Measurements from ENCODE around the gene YWHAQ. TPM values are rescaled to one million over a fixed set of nuclear protein-coding genes. Genes with fewer than 3 reads are reported as not detected.
"Not testable (repeated sequence)": the region's sequence is repeated elsewhere in the genome, so short reads cannot be mapped to it uniquely, and the experiment has no call there.

Gene YWHAQ
- total RNA-seq, 3 donors from 2014 or later: 176 to 226 (median 186) TPM

- no peak for DNase-seq (ENCODE audit: low spot score in 2 of 2)
- Histone ChIP-seq H3K9me3 (peaks cover 16 to 19% of the 10 kb centered on the region in 2 donors), H3K27me3 (no peaks in the 10 kb centered on the region), H3K4me3 (no peak overlapping the region), H3K36me3 (no peaks in the 10 kb centered on the region), H3K27ac (no peak overlapping the region), H3K4me1 (no peaks in the 10 kb centered on the region)
- no peak for TF ChIP-seq POLR2A (IDR thresholded peaks at IDR 0.05)
- no peak for TF ChIP-seq POLR2AphosphoS5 (IDR thresholded peaks at IDR 0.05)
- TF ChIP-seq CTCF (IDR thresholded peaks at IDR 0.05): no peak
- intact Hi-C loops (cut with DNase I; ENCODE audit: low total_unique reads): no loop called here
These were observed 28.4 kb downstream of the YWHAQ start for GRCh38 chr2:9602412-9602811.

GRCh38 chr2:9601397-9601796 is 29.4 kb downstream of the YWHAQ start:
- intact Hi-C loops (cut with DNase I; ENCODE audit: low total_unique reads): no loop called here

GRCh38 chr2:9599430-9599829 is 31.4 kb downstream of the YWHAQ start:
- Histone ChIP-seq H3K27me3 (no peaks in the 10 kb centered on the region), H3K27ac (no peak overlapping the region), H3K9me3 (peaks cover 16 to 19% of the 10 kb centered on the region in 2 donors), H3K4me1 (peaks cover 0 to 2% of the 10 kb centered on the region in 2 donors), H3K36me3 (no peaks in the 10 kb centered on the region), H3K4me3 (no peak overlapping the region)
- no peak for DNase-seq (ENCODE audit: low spot score in 2 of 2)
- intact Hi-C loops (cut with DNase I; ENCODE audit: low total_unique reads): no loop called here
- no peak for TF ChIP-seq POLR2A (IDR thresholded peaks at IDR 0.05)
- TF ChIP-seq CTCF (IDR thresholded peaks at IDR 0.05): no peak
- no peak for TF ChIP-seq POLR2AphosphoS5 (IDR thresholded peaks at IDR 0.05)

More at GRCh38 chr2:9601397-9601796, 29.4 kb downstream of the YWHAQ start:
- H3K27ac ChIP-seq: no peak overlapping the region
- H3K36me3 ChIP-seq: no peaks in the 10 kb centered on the region
- no peak overlapping the region for H3K4me3 ChIP-seq
- H3K27me3 ChIP-seq: no peaks in the 10 kb centered on the region
- peaks cover 16 to 19% of the 10 kb centered on the region in 2 donors for H3K9me3 ChIP-seq
- no peaks in the 10 kb centered on the region for H3K4me1 ChIP-seq
- no peak for DNase-seq (ENCODE audit: low spot score in 2 of 2)
- no peak for TF ChIP-seq POLR2A (IDR thresholded peaks at IDR 0.05)
- no peak for TF ChIP-seq POLR2AphosphoS5 (IDR thresholded peaks at IDR 0.05)
- TF ChIP-seq CTCF (IDR thresholded peaks at IDR 0.05): no peak

- peaks cover 0 to 6% of the 10 kb centered on the region in 2 donors for H3K4me1 ChIP-seq
- DNase-seq (ENCODE audit: low spot score in 2 of 2): no peak
- no peaks in the 10 kb centered on the region for H3K36me3 ChIP-seq
- no peak overlapping the region for H3K27ac ChIP-seq
- TF ChIP-seq POLR2A (IDR thresholded peaks at IDR 0.05) (no peak), CTCF (IDR thresholded peaks at IDR 0.05) (no peak), POLR2AphosphoS5 (IDR thresholded peaks at IDR 0.05) (no peak)
- no peaks in the 10 kb centered on the region for H3K27me3 ChIP-seq
- H3K9me3 ChIP-seq: peaks cover 16 to 19% of the 10 kb centered on the region in 2 donors
- no peak overlapping the region for H3K4me3 ChIP-seq
- intact Hi-C loops (cut with DNase I; ENCODE audit: low total_unique reads): no loop called here
These were observed 34.0 kb downstream of the YWHAQ start for GRCh38 chr2:9596621-9597311.

GRCh38 chr2:9595746-9596145 is 35.1 kb downstream of the YWHAQ start:
- Histone ChIP-seq H3K4me1 (peaks cover 0 to 6% of the 10 kb centered on the region in 2 donors), H3K27ac (peak overlapping the region in 1 of 2 donors; percentile 22), H3K27me3 (no peaks in the 10 kb centered on the region), H3K4me3 (no peak overlapping the region), H3K36me3 (no peaks in the 10 kb centered on the region), H3K9me3 (peaks cover 16 to 19% of the 10 kb centered on the region in 2 donors)
- no peak for DNase-seq (ENCODE audit: low spot score in 2 of 2)
- TF ChIP-seq CTCF (IDR thresholded peaks at IDR 0.05) (no peak), POLR2AphosphoS5 (IDR thresholded peaks at IDR 0.05) (no peak), POLR2A (IDR thresholded peaks at IDR 0.05) (no peak)
- intact Hi-C loops (cut with DNase I; ENCODE audit: low total_unique reads): no loop called here

GRCh38 chr2:9595256-9595655 is 35.5 kb downstream of the YWHAQ start:
- H3K36me3 ChIP-seq; H3K4me1 ChIP-seq; intact Hi-C loops (cut with DNase I; ENCODE audit: low total_unique reads); H3K4me3 ChIP-seq; H3K27me3 ChIP-seq; DNase-seq (ENCODE audit: low spot score in 2 of 2): not testable (repeated sequence)
- peaks cover 15 to 16% of the 10 kb centered on the region in 2 donors for H3K9me3 ChIP-seq
- H3K27ac ChIP-seq: peak overlapping the region; percentile 13 to 63

All from breast epithelium (tissue), 4 donors.